Lower lobe of right lung (tissue), 2 donors: ENCODE results near the gene FOXO4. TPM values are rescaled to one million over a fixed set of nuclear protein-coding genes. Genes with fewer than 3 reads are reported as not detected.
"Not testable (repeated sequence)": the region's sequence is repeated elsewhere in the genome, so short reads cannot be mapped to it uniquely, and the experiment has no call there.

Experiments
- ATAC-seq, 2 donors: fragments of 200-7000 bp; cut with Tn5 transposase; one replicate each; pipeline ENCODE4 v1.9.1; 2020 to 2022; ENCODE audit warnings: mild to moderate bottlenecking in 2 of 2, moderate library complexity in 2 of 2
- DNase-seq: peaks from one replicate; pipeline ENCODE4 v3.0.0-alpha.2; 2020
- H3K27ac ChIP-seq: fragments of 200-600 bp; one replicate; pipeline ENCODE4 v1.8.0; 2022
- H3K27me3 ChIP-seq: fragments of 200-600 bp; one replicate; pipeline ENCODE4 v1.8.0; 2022; ENCODE audit warnings: low read depth
- H3K36me3 ChIP-seq: fragments of 200-600 bp; one replicate; pipeline ENCODE4 v1.8.0; 2022; ENCODE audit warnings: mild to moderate bottlenecking
- H3K4me1 ChIP-seq: fragments of 200-600 bp; one replicate; pipeline ENCODE4 v1.8.0; 2022
- H3K4me3 ChIP-seq: fragments of 200-600 bp; one replicate; pipeline ENCODE4 v1.8.0; 2022; ENCODE audit warnings: mild to moderate bottlenecking
- H3K9me3 ChIP-seq: fragments of 200-600 bp; one replicate; pipeline ENCODE4 v1.8.0; 2022
- intact Hi-C: fragments of 100-400 bp; cut with DNase I; formaldehyde crosslinking; loops from one replicate; pipeline ENCODE4 v1.11.0; 2022
- long read RNA-seq: library from polyadenylated mRNA; unstranded; transcript quantifications from one replicate; pipeline ENCODE4 v2.0.0, GENCODE V29; 2021
- total RNA-seq: library from RNA; stranded (reverse); fragmentation: NEBNext Ultra II Directional; extraction: Animal tissue kit (Norgen Biotek cat#: 25700); gene quantifications from one replicate; pipeline ENCODE4 v1.2.1, GENCODE V29; 2021
- TF ChIP-seq, protein P1 (sequence below): fragments of 200-600 bp; IDR thresholded peaks from one replicate; pipeline ENCODE4 v1.8.0; 2022; ENCODE audit warnings: antibody characterized with exemption, mild to moderate bottlenecking
- donor health status: DM: no; HTN: yes; CAD: no; lungs with severe emphysema.

Gene FOXO4, protein sequence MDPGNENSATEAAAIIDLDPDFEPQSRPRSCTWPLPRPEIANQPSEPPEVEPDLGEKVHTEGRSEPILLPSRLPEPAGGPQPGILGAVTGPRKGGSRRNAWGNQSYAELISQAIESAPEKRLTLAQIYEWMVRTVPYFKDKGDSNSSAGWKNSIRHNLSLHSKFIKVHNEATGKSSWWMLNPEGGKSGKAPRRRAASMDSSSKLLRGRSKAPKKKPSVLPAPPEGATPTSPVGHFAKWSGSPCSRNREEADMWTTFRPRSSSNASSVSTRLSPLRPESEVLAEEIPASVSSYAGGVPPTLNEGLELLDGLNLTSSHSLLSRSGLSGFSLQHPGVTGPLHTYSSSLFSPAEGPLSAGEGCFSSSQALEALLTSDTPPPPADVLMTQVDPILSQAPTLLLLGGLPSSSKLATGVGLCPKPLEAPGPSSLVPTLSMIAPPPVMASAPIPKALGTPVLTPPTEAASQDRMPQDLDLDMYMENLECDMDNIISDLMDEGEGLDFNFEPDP
- 34.7 TPM for total RNA-seq
- long read RNA-seq, partial matches to known transcripts = 2 of 6 reads
- long read RNA-seq, other reads (novel, unspliced or antisense) = 4 of 6 reads

- intact Hi-C loops = no loop called here
- Histone ChIP-seq H3K4me3 (peak within 1 kb of the TSS; percentile 65), H3K27me3 (no peaks in the 10 kb centered on the region), H3K9me3 (no peaks in the 10 kb centered on the region), H3K27ac (peak within 1 kb of the TSS; percentile 62), H3K36me3 (no peaks in the 10 kb centered on the region), H3K4me1 (peaks cover 10% of the 10 kb centered on the region)
- ATAC-seq (peak; percentile 95 to 97), DNase-seq (peak; percentile 94)
- TF ChIP-seq, protein P1, sequence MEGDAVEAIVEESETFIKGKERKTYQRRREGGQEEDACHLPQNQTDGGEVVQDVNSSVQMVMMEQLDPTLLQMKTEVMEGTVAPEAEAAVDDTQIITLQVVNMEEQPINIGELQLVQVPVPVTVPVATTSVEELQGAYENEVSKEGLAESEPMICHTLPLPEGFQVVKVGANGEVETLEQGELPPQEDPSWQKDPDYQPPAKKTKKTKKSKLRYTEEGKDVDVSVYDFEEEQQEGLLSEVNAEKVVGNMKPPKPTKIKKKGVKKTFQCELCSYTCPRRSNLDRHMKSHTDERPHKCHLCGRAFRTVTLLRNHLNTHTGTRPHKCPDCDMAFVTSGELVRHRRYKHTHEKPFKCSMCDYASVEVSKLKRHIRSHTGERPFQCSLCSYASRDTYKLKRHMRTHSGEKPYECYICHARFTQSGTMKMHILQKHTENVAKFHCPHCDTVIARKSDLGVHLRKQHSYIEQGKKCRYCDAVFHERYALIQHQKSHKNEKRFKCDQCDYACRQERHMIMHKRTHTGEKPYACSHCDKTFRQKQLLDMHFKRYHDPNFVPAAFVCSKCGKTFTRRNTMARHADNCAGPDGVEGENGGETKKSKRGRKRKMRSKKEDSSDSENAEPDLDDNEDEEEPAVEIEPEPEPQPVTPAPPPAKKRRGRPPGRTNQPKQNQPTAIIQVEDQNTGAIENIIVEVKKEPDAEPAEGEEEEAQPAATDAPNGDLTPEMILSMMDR = no peak
Measured at GRCh38 chrX:71095555-71095980, at the start of gene FOXO4. FOXO4 (plus strand) TSS chrX:71095851; CDS start chrX:71096529, 678 bp downstream.

- ATAC-seq, H3K27ac ChIP-seq, intact Hi-C loops, H3K4me1 ChIP-seq, H3K9me3 ChIP-seq, DNase-seq, H3K4me3 ChIP-seq, H3K36me3 ChIP-seq, H3K27me3 ChIP-seq: not testable (repeated sequence)
Measured at GRCh38 chrX:71047891-71048290, 47.8 kb upstream of the FOXO4 start.

DNA sequence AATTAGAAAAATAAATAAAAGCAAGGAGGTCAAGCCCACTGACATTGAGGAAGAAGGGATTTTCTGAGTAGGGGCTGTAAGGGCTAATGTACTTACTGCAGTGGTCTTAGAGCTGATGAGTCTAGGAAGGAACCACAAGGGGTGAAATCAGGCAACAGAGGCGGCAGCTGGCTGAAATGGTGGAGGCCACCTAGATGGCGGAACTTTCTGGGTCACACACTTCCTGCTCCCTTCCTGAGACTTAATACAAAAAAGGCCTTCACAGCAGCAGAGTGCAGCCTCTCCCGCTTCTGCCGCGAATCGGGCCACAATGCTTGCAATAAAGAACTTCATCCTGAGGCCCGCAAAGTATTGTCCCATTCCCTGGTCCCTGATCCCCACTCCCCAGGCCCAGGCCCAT, 42.9 kb upstream of the FOXO4 start:
- Histone ChIP-seq H3K27ac (no peak overlapping the region), H3K36me3 (no peaks in the 10 kb centered on the region), H3K27me3 (no peaks in the 10 kb centered on the region), H3K4me1 (no peaks in the 10 kb centered on the region), H3K9me3 (no peaks in the 10 kb centered on the region), H3K4me3 (peak overlapping the region; percentile 14)
- intact Hi-C loops = no loop called here
- DNase-seq (no peak), ATAC-seq (no peak)
- TF ChIP-seq, protein P1 = no peak

DNA sequence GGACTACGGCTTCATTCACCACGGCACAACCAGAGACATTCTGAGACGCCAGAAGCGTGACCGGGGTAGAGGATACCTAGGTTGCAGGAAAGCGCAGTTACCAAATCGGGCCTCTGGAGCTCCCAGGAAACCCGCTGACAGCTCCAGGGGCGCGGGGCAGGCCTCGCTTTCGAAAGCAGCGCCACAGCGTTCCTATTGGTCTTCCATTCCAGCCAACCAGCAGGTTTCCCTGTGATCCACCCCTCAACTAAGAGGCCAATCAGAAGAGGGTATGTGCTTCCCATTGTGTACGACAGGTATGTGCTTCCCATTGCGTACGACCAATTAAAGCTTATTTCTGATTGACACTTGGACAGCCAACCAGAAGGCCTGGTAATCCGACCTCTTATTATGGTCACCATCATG, 42.4 kb upstream of the FOXO4 start:
- H3K9me3 ChIP-seq = no peaks in the 10 kb centered on the region
- intact Hi-C loops = no loop called here
- H3K4me1 ChIP-seq = no peaks in the 10 kb centered on the region
- no peaks in the 10 kb centered on the region for H3K27me3 ChIP-seq
- H3K27ac ChIP-seq = no peak overlapping the region
- DNase-seq = no peak
- H3K36me3 ChIP-seq = peaks cover under 1% of the 10 kb centered on the region
- ATAC-seq = no peak
- TF ChIP-seq, protein P1 = no peak
- H3K4me3 ChIP-seq = peak overlapping the region; percentile 14

- DNase-seq (no peak), ATAC-seq (no peak)
- TF ChIP-seq, protein P1 = no peak
- Histone ChIP-seq H3K27ac (no peak overlapping the region), H3K36me3 (peaks cover 33% of the 10 kb centered on the region), H3K27me3 (no peaks in the 10 kb centered on the region), H3K4me1 (no peaks in the 10 kb centered on the region), H3K4me3 (no peak overlapping the region), H3K9me3 (no peaks in the 10 kb centered on the region)
- intact Hi-C loops = no loop called here
Measured at GRCh38 chrX:71056867-71057266, 38.8 kb upstream of the FOXO4 start.
